Stimulated activated CD8-positive, alpha-beta memory T cell treated with anti-CD3 and anti-CD28 coated beads, Interleukin-4, amount 100 ng/mL, for 24 hours (primary cell): ENCODE data around the gene PRKACA.

ENCODE experiments used
- DNase-seq: peaks from one replicate; pipeline ENCODE4 v3.0.0-alpha.2; 2020; ENCODE audit warnings: low read depth

Gene PRKACA

GRCh38 chr19:14117668-14118164 lies at the start of gene PRKACA:
TSS of gene PRKACA (minus strand) at chr19:14117762. CDS start at chr19:14117547, 215 bp downstream.
- peak; percentile 99 for DNase-seq

- no peak for DNase-seq
These were observed 49.5 kb upstream of the PRKACA start for GRCh38 chr19:14166999-14167575.

GRCh38 chr19:14165990-14166830 lies 48.6 kb upstream of the PRKACA start:
- DNase-seq = no peak

GRCh38 chr19:14164724-14165493 lies 47.3 kb upstream of the PRKACA start:
- DNase-seq = no peak

- no peak for DNase-seq
These were observed 46.5 kb upstream of the PRKACA start for GRCh38 chr19:14164082-14164481.

GRCh38 chr19:14162871-14163297 lies 45.3 kb upstream of the PRKACA start:
- DNase-seq = no peak

- DNase-seq = no peak
These were observed 43.7 kb upstream of the PRKACA start for GRCh38 chr19:14161305-14161704.

- DNase-seq = no peak
These were observed 42.6 kb upstream of the PRKACA start for GRCh38 chr19:14160017-14160703.

- DNase-seq = no peak
These were observed 41.5 kb upstream of the PRKACA start for GRCh38 chr19:14159059-14159458.

GRCh38 chr19:14158276-14159023 lies 40.9 kb upstream of the PRKACA start:
- DNase-seq = no peak

- no peak for DNase-seq
These were observed 39.6 kb upstream of the PRKACA start for GRCh38 chr19:14156971-14157717.

- DNase-seq = no peak
These were observed 38.6 kb upstream of the PRKACA start for GRCh38 chr19:14156122-14156521.

- DNase-seq = no peak
These were observed 37.8 kb upstream of the PRKACA start for GRCh38 chr19:14155371-14155770.

GRCh38 chr19:14152713-14153112 lies 35.2 kb upstream of the PRKACA start:
- DNase-seq = no peak

- no peak for DNase-seq
These were observed 33.5 kb upstream of the PRKACA start for GRCh38 chr19:14150770-14151661.

GRCh38 chr19:14150041-14150769 lies 32.6 kb upstream of the PRKACA start:
- no peak for DNase-seq

GRCh38 chr19:14149509-14149994 lies 32.0 kb upstream of the PRKACA start:
- DNase-seq = no peak

GRCh38 chr19:14148751-14149410 lies 31.3 kb upstream of the PRKACA start:
- no peak for DNase-seq
